HCT116 (cell line): ENCODE measurements around the gene ZNF367. TPM values are rescaled to one million over a fixed set of nuclear protein-coding genes. Genes with fewer than 3 reads are reported as not detected.

Experiments
- ATAC-seq: fragments of 200-7000 bp; cut with Tn5 transposase; 2 replicates; pipeline ENCODE4 v1.9.1; 2020; ENCODE audit warnings: mild to moderate bottlenecking, moderate library complexity
- BruUV-seq: library from RNA; stranded (reverse); fragments of 400-500 nt; replicated peaks from 2 replicates; lab custom pipeline; 2021; lab: Mats Ljungman, UMichigan
- CTCF ChIA-PET: fragments of 300-600 bp; sonication (Branson Sonifier 250); formaldehyde crosslinking; loops from one replicate; lab custom pipeline; 2021; ENCODE audit warnings: antibody characterized with exemption; lab: Charles Lee
- POLR2A ChIA-PET: fragments of 300-600, 350-600 bp; sonication (Branson Sonifier 250); formaldehyde crosslinking; loops from one replicate; lab custom pipeline; 2021; ENCODE audit warnings: antibody characterized with exemption; lab: Charles Lee
- RAD21 ChIA-PET, 2 experiments: fragments of 300-600 bp; sonication (Branson Sonifier 250); formaldehyde crosslinking; loops; one replicate each; lab custom pipeline; 2023; ENCODE audit warnings: low total read pairs in 2 of 2; ENCODE audit not compliant: uncharacterized antibody in 2 of 2, unreplicated experiment in 2 of 2, low non-redundant PET in 1 of 2; lab: Charles Lee
- DNase-seq: peaks from one replicate; pipeline ENCODE4 v3.0.0-alpha.2; 2010; ENCODE audit warnings: low read depth, low spot score
- H2AFZ ChIP-seq: fragments of 200-600 bp; shearing (Covaris generic), sonication (generic); 2 replicates; pipeline ENCODE4 v1.6.1; 2017; ENCODE audit warnings: low read depth, mixed run types, mixed read lengths, antibody characterized with exemption, low read length; ENCODE audit not compliant: poor library complexity, severe bottlenecking
- H3K27ac ChIP-seq: 2 replicates; pipeline ENCODE4 v1.5.1; 2012; ENCODE audit warnings: low read depth, low read length
- H3K27me3 ChIP-seq: fragments of 200-600 bp; sonication (generic); 2 replicates; pipeline ENCODE4 v1.6.1; 2016; ENCODE audit warnings: mixed run types, low read length, mixed read lengths; ENCODE audit not compliant: insufficient read depth
- H3K36me3 ChIP-seq, 2 experiments: fragments of 200-500 bp in 1 of 2; fragments of 200-600 bp in 1 of 2; sonication (Bioruptor generic) in 1 of 2; sonication (generic) in 1 of 2; 2 replicates each; pipeline versions ENCODE4 v1.5.1 to v1.6.1; 2014 to 2016; ENCODE audit warnings: low read length in 2 of 2, inconsistent platforms in 1 of 2, mixed read lengths in 1 of 2, mixed run types in 1 of 2; ENCODE audit not compliant: insufficient read depth in 2 of 2, control insufficient read depth in 1 of 2
- H3K4me1 ChIP-seq, 2 experiments: fragments of 200-600 bp in 1 of 2; sonication (generic) in 1 of 2; 2 replicates each; pipeline versions ENCODE4 v1.5.1 to v1.6.1; 2012 to 2017; ENCODE audit warnings: low read length in 2 of 2, inconsistent platforms in 1 of 2, mild to moderate bottlenecking in 1 of 2, mixed read lengths in 1 of 2, mixed run types in 1 of 2, moderate library complexity in 1 of 2; ENCODE audit not compliant: insufficient read depth in 2 of 2, control insufficient read depth in 1 of 2
- H3K4me2 ChIP-seq: fragments of 200-600 bp; sonication (generic); 2 replicates; pipeline ENCODE4 v1.6.1; 2017; ENCODE audit warnings: mixed run types, low read length, mixed read lengths
- H3K4me3 ChIP-seq, 2 experiments: fragments of 200-600 bp in 1 of 2; sonication (generic) in 1 of 2; replicated peaks in 1 of 2; 2 replicates each; pipeline ENCODE4 v1.5.1; 2011 to 2016; ENCODE audit warnings: low read length in 2 of 2, control low read depth in 1 of 2, low read depth in 1 of 2, mild to moderate bottlenecking in 1 of 2, mixed read lengths in 1 of 2, mixed run types in 1 of 2
- H3K79me2 ChIP-seq: fragments of 200-600 bp; sonication (generic); 2 replicates; pipeline ENCODE4 v1.6.1; 2017; ENCODE audit warnings: mild to moderate bottlenecking, mixed run types, low read length, moderate library complexity, mixed read lengths; ENCODE audit not compliant: insufficient read depth
- H3K9ac ChIP-seq: fragments of 200-600 bp; sonication (generic); 2 replicates; pipeline ENCODE4 v1.6.1; 2016; ENCODE audit warnings: low read length, mixed read lengths
- H3K9me2 ChIP-seq: fragments of 200-600 bp; sonication (generic), shearing (Covaris generic); 2 replicates; pipeline ENCODE4 v1.6.1; 2017; ENCODE audit warnings: mixed run types, mild to moderate bottlenecking, moderate library complexity; ENCODE audit not compliant: insufficient read depth
- H3K9me3 ChIP-seq, 2 experiments: fragments of 200-500 bp in 1 of 2; fragments of 200-600 bp in 1 of 2; sonication (Bioruptor generic) in 1 of 2; sonication (generic) in 1 of 2; 2 replicates each; pipeline ENCODE4 v1.6.1; 2014 to 2017; ENCODE audit warnings: low read length in 2 of 2, mixed read lengths in 2 of 2, inconsistent platforms in 1 of 2, low read depth in 1 of 2, mild to moderate bottlenecking in 1 of 2, mixed run types in 1 of 2, moderate library complexity in 1 of 2; ENCODE audit not compliant: control insufficient read depth in 1 of 2, insufficient read depth in 1 of 2
- H4K20me1 ChIP-seq: fragments of 200-600 bp; sonication (generic), shearing (Covaris generic); 2 replicates; pipeline ENCODE4 v1.6.1; 2017; ENCODE audit warnings: mixed run types, mild to moderate bottlenecking, moderate library complexity; ENCODE audit not compliant: insufficient read depth
- ATF3 ChIP-seq: IDR thresholded peaks from 2 replicates; pipeline ENCODE4 v1.6.1; 2012
- CBX3 ChIP-seq: IDR thresholded peaks from 2 replicates; pipeline ENCODE4 v1.6.1; 2012; ENCODE audit warnings: low read depth
- CEBPB ChIP-seq: IDR thresholded peaks from 2 replicates; pipeline ENCODE4 v1.6.1; 2012; ENCODE audit warnings: low read depth
- CTCF ChIP-seq, 3 experiments: fragments of 200-600 bp in 1 of 3; sonication (generic) in 1 of 3; IDR thresholded peaks in 2 of 3; conservative IDR thresholded peaks in 1 of 3; 2 replicates each; pipeline ENCODE4 v1.5.1; 2012 to 2017; ENCODE audit warnings: low read depth in 2 of 3, low read length in 2 of 3, antibody characterized with exemption in 1 of 3, borderline replicate concordance in 1 of 3, control low read depth in 1 of 3, mild to moderate bottlenecking in 1 of 3, mixed read lengths in 1 of 3, mixed run types in 1 of 3, moderate library complexity in 1 of 3; ENCODE audit not compliant: insufficient read depth in 1 of 3
- EGR1 ChIP-seq: IDR thresholded peaks from 2 replicates; pipeline ENCODE4 v1.6.1; 2012; ENCODE audit warnings: low read depth
- FOSL1 ChIP-seq: IDR thresholded peaks from 2 replicates; pipeline ENCODE4 v1.6.1; 2012; ENCODE audit warnings: low read depth
- JUND ChIP-seq: IDR thresholded peaks from 2 replicates; pipeline ENCODE4 v1.6.1; 2012
- POLR2A ChIP-seq: IDR thresholded peaks from 2 replicates; pipeline ENCODE4 v1.7.0; 2011; ENCODE audit warnings: borderline replicate concordance; ENCODE audit not compliant: insufficient read depth, insufficient read length; ENCODE audit errors: extremely low read depth
- SIN3A ChIP-seq: IDR thresholded peaks from 2 replicates; pipeline ENCODE4 v1.6.1; 2012; ENCODE audit warnings: low read depth
- SP1 ChIP-seq: IDR thresholded peaks from 2 replicates; pipeline ENCODE4 v1.6.1; 2012; ENCODE audit warnings: low read depth
- SRF ChIP-seq: IDR thresholded peaks from 2 replicates; pipeline ENCODE4 v1.6.1; 2012; ENCODE audit warnings: low read depth
- TCF7L2 ChIP-seq: IDR thresholded peaks from 2 replicates; pipeline ENCODE4 v1.7.0; 2011; ENCODE audit warnings: borderline replicate concordance, inconsistent platforms; ENCODE audit not compliant: insufficient read depth, insufficient read length; ENCODE audit errors: extremely low read depth
- ZFX ChIP-seq: fragments of 450-650 bp; IDR thresholded peaks from 2 replicates; pipeline ENCODE4 v1.6.1; 2017
- intact Hi-C: fragments of 100-400 bp; cut with micrococcal nuclease; formaldehyde crosslinking; loops from 2 replicates; pipeline ENCODE4 v1.10.0; 2022
- total RNA-seq: library from RNA; stranded (reverse); gene quantifications from one replicate; pipeline ENCODE4 v1.2.1, GENCODE V29; 2021; ENCODE audit not compliant: unreplicated experiment
- TF ChIP-seq, protein P1 (sequence below): IDR thresholded peaks from 2 replicates; pipeline ENCODE4 v1.6.1; 2012; ENCODE audit warnings: low read depth
- TF ChIP-seq, protein P2 (sequence below): IDR thresholded peaks from 2 replicates; pipeline ENCODE4 v1.6.1; 2012

ZNF367 gene
- total RNA-seq, 1 experiment from 2014 or later = 18.1 TPM

DNA sequence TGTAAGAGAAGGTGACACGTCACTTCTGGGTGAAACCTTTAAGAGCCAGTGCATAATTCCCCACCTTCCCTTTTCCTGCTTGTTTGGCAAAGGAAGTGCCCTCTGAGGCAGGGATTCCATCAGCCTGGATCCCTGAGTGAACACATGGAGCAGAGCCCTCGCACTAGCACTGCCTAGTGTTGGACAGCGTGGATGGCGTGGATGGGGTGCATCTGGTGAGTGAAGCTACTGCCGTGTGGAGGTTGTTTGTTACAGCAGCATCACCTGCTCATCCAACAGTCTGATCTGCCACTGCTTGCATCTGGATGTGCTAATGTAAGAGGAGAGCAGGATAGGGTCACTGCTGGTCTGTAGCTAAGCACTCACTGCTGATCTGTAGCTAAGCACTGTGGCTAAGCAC lies 69.9 kb downstream of the ZNF367 start:
- Histone ChIP-seq H3K36me3 (peaks cover 0 to 27% of the 10 kb centered on the region in 2 experiments; a peak in 2 of 4 replicates), H3K9me2 (no peaks in the 10 kb centered on the region), H3K79me2 (no peaks in the 10 kb centered on the region), H3K27ac (no peak overlapping the region), H3K4me1 (peaks cover 18 to 23% of the 10 kb centered on the region in 2 experiments), H2AFZ (no peak overlapping the region), H3K4me3 (no peak overlapping the region), H4K20me1 (no peaks in the 10 kb centered on the region), H3K4me2 (no peak overlapping the region), H3K9me3 (0 out of 4 replicates have a peak, but pooled peaks cover 0 to 3% of the 10 kb centered on the region in 2 experiments), H3K9ac (no peak overlapping the region), H3K27me3 (no peaks in the 10 kb centered on the region)
- no peak for ATAC-seq
- TF ChIP-seq CBX3 (0 out of 2 replicates have a peak, but pooled peaks have one; percentile 17), FOSL1 (no peak)
- intact Hi-C loops = no loop called here
- ChIA-PET CTCF (no interaction called here), POLR2A (no interaction called here), RAD21 (no interaction called here)
- BruUV-seq = no TSS peak
- DNase-seq = no peak

GRCh38 chr9:96345551-96345950 lies 72.6 kb downstream of the ZNF367 start:
- intact Hi-C loops = no loop called here
- ChIA-PET CTCF (no interaction called here), POLR2A (no interaction called here), RAD21 (no interaction called here)
- H2AFZ ChIP-seq = no peak overlapping the region
- H3K4me2 ChIP-seq = no peak overlapping the region
- TF ChIP-seq SIN3A (no peak), ZFX (no peak), POLR2A (no peak), CEBPB (no peak), CBX3 (no peak), SP1 (no peak), TCF7L2 (no peak), CTCF (IDR thresholded peaks at IDR 0.05 in 2 of 3, conservative IDR thresholded peaks at IDR 0.05 in 1 of 3; ENCODE audit: borderline replicate concordance in 1 of 3, insufficient read depth in 1 of 3, low read depth in 2 of 3, low read length in 2 of 3) (no peak), EGR1 (no peak), ATF3 (no peak), SRF (no peak), JUND (no peak)
- TF ChIP-seq, protein P1, sequence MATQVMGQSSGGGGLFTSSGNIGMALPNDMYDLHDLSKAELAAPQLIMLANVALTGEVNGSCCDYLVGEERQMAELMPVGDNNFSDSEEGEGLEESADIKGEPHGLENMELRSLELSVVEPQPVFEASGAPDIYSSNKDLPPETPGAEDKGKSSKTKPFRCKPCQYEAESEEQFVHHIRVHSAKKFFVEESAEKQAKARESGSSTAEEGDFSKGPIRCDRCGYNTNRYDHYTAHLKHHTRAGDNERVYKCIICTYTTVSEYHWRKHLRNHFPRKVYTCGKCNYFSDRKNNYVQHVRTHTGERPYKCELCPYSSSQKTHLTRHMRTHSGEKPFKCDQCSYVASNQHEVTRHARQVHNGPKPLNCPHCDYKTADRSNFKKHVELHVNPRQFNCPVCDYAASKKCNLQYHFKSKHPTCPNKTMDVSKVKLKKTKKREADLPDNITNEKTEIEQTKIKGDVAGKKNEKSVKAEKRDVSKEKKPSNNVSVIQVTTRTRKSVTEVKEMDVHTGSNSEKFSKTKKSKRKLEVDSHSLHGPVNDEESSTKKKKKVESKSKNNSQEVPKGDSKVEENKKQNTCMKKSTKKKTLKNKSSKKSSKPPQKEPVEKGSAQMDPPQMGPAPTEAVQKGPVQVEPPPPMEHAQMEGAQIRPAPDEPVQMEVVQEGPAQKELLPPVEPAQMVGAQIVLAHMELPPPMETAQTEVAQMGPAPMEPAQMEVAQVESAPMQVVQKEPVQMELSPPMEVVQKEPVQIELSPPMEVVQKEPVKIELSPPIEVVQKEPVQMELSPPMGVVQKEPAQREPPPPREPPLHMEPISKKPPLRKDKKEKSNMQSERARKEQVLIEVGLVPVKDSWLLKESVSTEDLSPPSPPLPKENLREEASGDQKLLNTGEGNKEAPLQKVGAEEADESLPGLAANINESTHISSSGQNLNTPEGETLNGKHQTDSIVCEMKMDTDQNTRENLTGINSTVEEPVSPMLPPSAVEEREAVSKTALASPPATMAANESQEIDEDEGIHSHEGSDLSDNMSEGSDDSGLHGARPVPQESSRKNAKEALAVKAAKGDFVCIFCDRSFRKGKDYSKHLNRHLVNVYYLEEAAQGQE = no peak
- TF ChIP-seq, protein P2, sequence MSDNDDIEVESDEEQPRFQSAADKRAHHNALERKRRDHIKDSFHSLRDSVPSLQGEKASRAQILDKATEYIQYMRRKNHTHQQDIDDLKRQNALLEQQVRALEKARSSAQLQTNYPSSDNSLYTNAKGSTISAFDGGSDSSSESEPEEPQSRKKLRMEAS = no peak
- H3K9ac ChIP-seq = no peak overlapping the region
- H3K4me1 ChIP-seq = peaks cover 44 to 50% of the 10 kb centered on the region in 2 experiments
- ATAC-seq = no peak
- no peaks in the 10 kb centered on the region for H4K20me1 ChIP-seq
- H3K79me2 ChIP-seq = no peaks in the 10 kb centered on the region
- no peaks in the 10 kb centered on the region for H3K9me2 ChIP-seq
- no peaks in the 10 kb centered on the region for H3K27me3 ChIP-seq
- peaks cover 0 to 14% of the 10 kb centered on the region in 2 experiments; a peak in 2 of 4 replicates for H3K36me3 ChIP-seq
- H3K9me3 ChIP-seq = no peaks in the 10 kb centered on the region
- DNase-seq = no peak
- peak overlapping the region; percentile 45 for H3K27ac ChIP-seq
- BruUV-seq = no TSS peak
- no peak overlapping the region for H3K4me3 ChIP-seq
